NCI-H2081 (cell line): ENCODE data around the gene USP14.

Source experiments
- DNase-seq, 2 experiments: peaks; one replicate each; lab custom pipeline; 2025; lab: John Stamatoyannopoulos, UW

The USP14 gene

GRCh38 chr18:159933-160332 is 1.6 kb downstream of the USP14 start:
- DNase-seq = no peak

- DNase-seq = no peak
These were observed 2.6 kb downstream of the USP14 start for GRCh38 chr18:160831-161570.

- DNase-seq = no peak
These were observed 14.0 kb downstream of the USP14 start for GRCh38 chr18:172361-172760.

- no peak for DNase-seq
These were observed 21.1 kb downstream of the USP14 start for GRCh38 chr18:179499-179898.

- no peak for DNase-seq
These were observed 23.4 kb downstream of the USP14 start for GRCh38 chr18:181711-182110.

GRCh38 chr18:183769-184168 is 25.4 kb downstream of the USP14 start:
- DNase-seq = peak; percentile 24 to 38

GRCh38 chr18:189254-189653 is 30.9 kb downstream of the USP14 start:
- DNase-seq = no peak

GRCh38 chr18:191725-192124 is 33.4 kb downstream of the USP14 start:
- no peak for DNase-seq

- DNase-seq = no peak
These were observed 34.4 kb downstream of the USP14 start for GRCh38 chr18:192801-193200.

GRCh38 chr18:195651-196050 is 37.3 kb downstream of the USP14 start:
- DNase-seq = no peak

GRCh38 chr18:199214-199613 is 40.9 kb downstream of the USP14 start:
- no peak for DNase-seq

- peak; percentile 35 to 75 for DNase-seq
These were observed 41.4 kb downstream of the USP14 start for GRCh38 chr18:199768-200167.

GRCh38 chr18:210075-210474 is 51.7 kb downstream of the USP14 start:
- DNase-seq = no peak

- DNase-seq = no peak
These were observed 52.4 kb downstream of the USP14 start for GRCh38 chr18:210733-211132.

- DNase-seq = no peak
These were observed 53.2 kb downstream of the USP14 start for GRCh38 chr18:211582-211981.

- no peak for DNase-seq
These were observed 54.4 kb downstream of the USP14 start for GRCh38 chr18:212780-213179.

- no peak for DNase-seq
These were observed 55.1 kb downstream of the USP14 start for GRCh38 chr18:213505-213904.

- no peak for DNase-seq
These were observed 55.6 kb downstream of the USP14 start for GRCh38 chr18:213966-214365.

- no peak for DNase-seq
These were observed 57.2 kb downstream of the USP14 start for GRCh38 chr18:215448-216010.

GRCh38 chr18:217532-218336 is 59.4 kb downstream of the USP14 start:
- no peak for DNase-seq

- DNase-seq = no peak
These were observed 62.4 kb downstream of the USP14 start for GRCh38 chr18:220708-221107.

GRCh38 chr18:225745-226144 is 67.4 kb downstream of the USP14 start:
- no peak for DNase-seq

- no peak for DNase-seq
These were observed 69.0 kb downstream of the USP14 start for GRCh38 chr18:227374-227773.
